Measurements from ENCODE around the gene ZNF808.
"Not testable (repeated sequence)": the region's sequence is repeated elsewhere in the genome, so short reads cannot be mapped to it uniquely, and the experiment has no call there.

The ZNF808 gene

GRCh38 chr19:52527134-52527955, at the start of gene ZNF808:
Gene ZNF808, plus strand, starts transcription at chr19:52527668. Its CDS starts 15,617 bp downstream, at chr19:52543285.
- peak; percentile 97 for DNase-seq

GRCh38 chr19:52484111-52484743, 43.2 kb upstream of the ZNF808 start:
- peak; percentile 88 for DNase-seq

DNA sequence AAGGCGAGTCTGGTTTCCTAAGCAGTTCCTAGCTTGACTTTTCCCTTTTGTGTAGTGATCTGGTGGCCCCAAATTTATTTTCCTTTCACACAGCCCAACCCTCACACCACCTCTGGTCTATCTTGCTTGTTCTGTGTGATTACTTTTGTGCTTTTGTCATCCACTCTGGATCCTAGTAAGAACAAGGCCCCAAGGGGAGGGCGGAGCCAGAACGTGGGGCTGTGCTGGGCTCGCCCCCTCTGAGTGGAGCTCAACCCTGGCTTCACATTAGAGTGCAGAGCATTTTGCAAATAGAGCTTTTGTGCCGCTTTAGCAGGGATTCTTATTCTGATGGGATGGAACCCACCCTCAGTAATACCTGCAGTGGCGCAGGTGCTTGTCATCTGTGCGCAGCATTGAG, 42.4 kb upstream of the ZNF808 start:
- DNase-seq: not testable (repeated sequence)

DNA sequence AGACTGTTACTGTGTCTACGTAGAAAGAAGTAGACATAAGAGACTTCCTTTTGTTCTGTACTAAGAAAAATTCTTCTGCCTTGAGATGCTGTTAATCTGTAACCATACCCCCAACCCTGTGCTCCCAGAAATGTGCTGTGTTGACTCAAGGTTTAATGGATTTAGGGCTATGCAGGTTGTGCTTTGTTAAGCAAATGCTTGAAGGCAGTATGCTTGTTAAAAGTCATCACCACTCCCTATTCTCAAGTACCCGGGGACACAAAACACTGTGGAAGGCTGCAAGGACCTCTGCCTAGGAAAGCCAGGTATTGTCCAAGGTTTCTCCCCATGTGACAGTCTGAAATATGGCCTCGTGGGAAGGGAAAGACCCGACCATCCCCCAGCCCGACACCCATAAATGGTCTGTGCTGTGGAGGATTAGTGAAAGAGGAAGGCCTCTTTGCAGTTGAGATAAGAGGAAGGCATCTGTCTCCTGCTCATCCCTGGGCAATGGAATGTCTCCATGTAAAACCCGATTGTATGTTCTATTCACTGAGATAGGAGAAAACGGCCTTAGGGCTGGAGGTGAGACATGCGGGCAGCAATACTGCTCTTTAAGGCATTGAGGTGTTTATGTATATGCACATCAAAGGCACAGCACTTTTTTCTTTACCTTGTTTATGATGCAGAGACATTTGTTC, 41.8 kb upstream of the ZNF808 start:
- peak; percentile 71 for DNase-seq

DNA sequence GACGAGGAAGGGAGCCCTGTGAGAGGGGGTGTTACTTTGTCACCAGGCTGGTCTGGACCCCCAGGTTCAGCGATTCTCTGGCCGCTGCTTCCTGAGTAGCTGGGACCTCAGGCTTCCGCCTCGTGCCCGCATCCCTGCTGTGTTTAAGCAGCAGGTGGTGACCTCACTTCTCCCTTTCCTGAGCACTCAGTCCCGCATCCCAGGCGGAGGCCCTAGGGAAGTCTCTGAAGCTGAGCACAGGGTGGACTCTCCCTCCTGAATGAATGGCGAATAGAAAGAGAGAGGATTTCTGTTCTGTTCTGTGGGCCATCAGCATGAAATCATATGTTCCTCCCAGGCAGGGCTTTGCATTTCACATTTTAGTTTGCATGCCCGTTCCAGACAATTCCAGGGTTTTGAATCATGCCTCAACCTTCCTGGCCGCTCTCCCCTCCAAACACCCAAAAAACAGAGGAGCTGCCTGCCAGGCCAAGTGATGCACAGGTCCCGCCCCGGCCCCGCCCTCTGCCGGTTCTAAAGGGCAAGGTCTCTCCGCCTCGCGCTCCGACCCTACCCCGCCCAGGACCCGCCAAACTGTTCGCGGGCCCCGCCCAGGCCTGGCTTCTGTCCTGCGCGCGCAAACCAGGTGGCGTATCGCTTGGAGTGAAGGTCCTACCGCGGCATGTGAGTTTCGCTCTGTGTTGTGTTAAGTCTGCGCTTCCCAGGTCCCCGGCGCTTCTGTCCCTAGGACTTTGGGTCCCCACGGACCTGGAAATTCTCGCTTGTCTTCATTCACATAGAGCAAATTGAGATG, 35.1 kb upstream of the ZNF808 start:
- DNase-seq: no peak

DNA sequence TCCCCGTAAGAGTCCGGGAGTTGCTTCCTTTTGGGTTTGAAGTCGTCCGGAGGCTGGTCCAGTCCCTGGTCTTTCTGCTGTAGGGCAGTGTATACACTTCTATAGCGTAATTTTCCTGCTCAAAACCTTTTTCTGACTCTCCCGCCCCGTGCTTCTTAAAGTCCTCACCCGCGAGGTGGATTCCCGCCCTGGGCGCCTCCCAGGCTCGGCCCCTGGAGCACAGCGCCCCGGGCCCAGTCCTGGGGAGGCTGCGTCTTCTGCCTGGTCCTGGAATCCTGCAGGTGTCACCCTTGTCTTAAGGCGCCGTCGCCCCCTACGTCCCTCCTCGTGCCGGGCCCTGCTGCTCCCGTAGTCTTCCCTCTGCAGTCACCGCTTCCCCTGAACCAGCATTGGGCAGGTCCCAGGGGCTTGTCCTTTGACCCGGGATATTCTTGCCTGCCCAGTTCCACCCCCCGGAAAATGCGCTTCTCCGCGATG, 34.4 kb upstream of the ZNF808 start:
- no peak for DNase-seq

GRCh38 chr19:52494518-52494917, 33.0 kb upstream of the ZNF808 start:
- no peak for DNase-seq

GRCh38 chr19:52498571-52498970, 28.9 kb upstream of the ZNF808 start:
- no peak for DNase-seq

DNA sequence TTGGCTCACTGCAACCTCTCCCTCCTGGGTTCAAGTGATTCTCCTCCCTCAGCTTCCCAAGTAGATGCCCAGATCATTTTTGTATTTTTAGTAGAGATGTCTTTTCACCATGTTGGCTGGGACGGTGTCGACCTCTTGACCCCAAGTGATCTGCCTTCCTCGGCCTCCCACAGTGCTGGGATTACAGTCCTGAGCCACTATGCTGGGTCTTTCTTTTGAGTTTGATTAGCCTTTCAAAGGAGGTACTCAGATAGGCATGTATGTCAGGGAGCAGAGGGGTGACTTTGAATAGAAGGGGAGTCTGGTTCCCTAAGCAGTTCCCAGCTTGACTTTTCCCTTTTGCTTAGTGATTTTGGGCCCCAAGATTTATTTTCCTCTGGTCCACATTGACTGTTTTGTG, 27.0 kb upstream of the ZNF808 start:
- DNase-seq: not testable (repeated sequence)

- not testable (repeated sequence) for DNase-seq
Observed at GRCh38 chr19:52500991-52501390, 26.5 kb upstream of the ZNF808 start.

GRCh38 chr19:52507266-52507665, 20.2 kb upstream of the ZNF808 start:
- no peak for DNase-seq

DNA sequence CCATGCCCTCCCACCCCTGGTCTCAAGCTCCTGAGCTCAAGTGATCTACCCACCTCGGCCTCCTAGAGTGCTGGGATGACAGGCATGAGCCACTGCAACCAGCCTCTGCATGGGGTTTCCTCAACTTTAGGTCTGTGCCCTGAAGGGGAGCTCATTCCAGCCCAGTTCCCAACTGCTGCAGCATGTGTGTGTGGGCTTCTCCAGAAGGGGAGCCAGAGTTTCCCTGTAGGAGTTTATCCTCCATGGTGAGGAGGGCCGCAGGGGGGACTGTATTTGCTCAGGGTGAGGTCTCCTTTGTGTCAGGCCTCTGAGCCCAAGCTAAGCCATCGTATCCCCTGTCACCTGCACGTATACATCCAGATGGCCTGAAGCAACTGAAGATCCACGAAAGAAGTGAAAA, 11.3 kb upstream of the ZNF808 start:
- no peak for DNase-seq

DNA sequence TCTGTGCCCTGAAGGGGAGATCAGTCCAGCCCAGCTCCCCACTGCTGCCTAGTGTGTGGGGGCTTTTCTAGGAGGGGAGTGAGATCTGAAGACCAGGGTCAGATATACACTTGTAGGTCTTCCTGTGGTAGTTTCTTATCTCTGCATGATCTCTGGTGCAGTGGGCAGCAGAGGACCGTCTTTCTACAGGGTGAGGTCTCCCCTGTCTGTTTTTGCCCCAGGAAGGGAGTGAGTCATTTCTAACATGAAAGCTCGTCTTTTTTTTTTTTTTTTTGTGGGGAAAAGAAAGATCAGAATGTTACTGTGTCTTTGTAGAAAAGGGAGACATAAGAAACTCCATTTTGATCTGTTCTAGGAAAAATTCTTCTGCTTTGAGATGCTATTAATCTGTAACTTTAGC, 8.8 kb upstream of the ZNF808 start:
- no peak for DNase-seq

GRCh38 chr19:52519175-52519574, 8.3 kb upstream of the ZNF808 start:
- not testable (repeated sequence) for DNase-seq

- DNase-seq: peak; percentile 10
Observed at GRCh38 chr19:52520013-52520412, 7.5 kb upstream of the ZNF808 start.

DNA sequence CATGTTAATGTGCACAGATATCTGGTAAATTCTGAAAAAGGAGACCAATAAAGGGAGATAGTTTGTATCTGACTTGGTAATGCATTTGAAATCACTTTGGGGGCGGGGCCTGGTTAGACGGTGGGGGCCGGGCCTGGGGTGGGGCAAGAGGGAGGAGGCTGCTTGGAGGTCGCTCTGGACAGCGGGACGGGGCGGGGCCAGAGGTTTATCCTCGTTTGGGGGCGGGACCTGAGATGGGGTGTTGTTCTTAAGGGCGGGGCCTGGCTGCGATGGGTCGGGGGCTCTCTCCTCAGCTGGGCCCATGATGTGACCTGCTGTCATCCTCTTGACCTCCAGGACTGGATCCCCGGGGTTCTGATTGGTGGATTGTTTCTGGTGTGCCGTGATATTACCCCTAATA, 4.9 kb upstream of the ZNF808 start:
- no peak for DNase-seq

- no peak for DNase-seq
Observed at GRCh38 chr19:52524086-52524485, 3.4 kb upstream of the ZNF808 start.

- DNase-seq: no peak
Observed at GRCh38 chr19:52527956-52528351, 486 bp downstream of the ZNF808 start.

DNA sequence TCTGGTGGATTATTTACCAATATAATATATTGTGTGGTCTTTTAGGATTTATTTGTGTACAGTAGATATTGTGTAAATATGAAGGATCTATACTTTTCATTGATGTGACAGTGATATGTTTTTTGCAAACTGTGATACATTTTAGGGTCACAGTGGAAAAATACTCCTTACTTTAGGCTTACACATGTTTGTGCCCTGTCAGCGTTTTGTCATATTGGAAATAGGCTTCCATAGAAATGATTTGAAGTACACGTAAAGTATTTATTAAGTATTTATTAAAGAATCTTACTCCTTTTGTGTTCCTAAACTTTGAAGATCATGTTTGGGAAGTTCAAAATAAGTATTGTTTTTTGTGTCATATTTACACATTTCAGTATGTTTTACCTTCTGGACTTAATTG, 5.0 kb downstream of the ZNF808 start:
- DNase-seq: no peak

- no peak for DNase-seq
Observed at GRCh38 chr19:52533901-52534300, 6.4 kb downstream of the ZNF808 start.

DNA sequence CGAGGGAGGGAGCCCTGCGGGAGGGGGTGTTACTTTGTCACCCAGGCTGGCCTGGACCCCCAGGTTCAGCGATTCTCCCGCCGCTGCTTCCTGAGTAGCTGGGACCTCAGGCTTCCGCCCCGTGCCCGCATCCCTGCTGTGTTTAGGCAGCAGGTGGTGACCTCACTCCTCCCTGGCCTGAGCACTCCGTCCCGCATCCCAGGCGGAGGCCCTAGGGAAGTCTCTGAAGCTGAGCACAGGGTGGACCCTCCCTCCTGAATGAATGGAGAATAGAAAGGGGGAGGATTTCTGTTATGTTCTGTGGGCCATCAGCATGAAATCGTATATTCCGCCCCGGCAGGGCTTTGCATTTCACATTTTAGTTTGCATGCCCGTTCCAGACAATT, 7.9 kb downstream of the ZNF808 start:
- DNase-seq: not testable (repeated sequence)

DNA sequence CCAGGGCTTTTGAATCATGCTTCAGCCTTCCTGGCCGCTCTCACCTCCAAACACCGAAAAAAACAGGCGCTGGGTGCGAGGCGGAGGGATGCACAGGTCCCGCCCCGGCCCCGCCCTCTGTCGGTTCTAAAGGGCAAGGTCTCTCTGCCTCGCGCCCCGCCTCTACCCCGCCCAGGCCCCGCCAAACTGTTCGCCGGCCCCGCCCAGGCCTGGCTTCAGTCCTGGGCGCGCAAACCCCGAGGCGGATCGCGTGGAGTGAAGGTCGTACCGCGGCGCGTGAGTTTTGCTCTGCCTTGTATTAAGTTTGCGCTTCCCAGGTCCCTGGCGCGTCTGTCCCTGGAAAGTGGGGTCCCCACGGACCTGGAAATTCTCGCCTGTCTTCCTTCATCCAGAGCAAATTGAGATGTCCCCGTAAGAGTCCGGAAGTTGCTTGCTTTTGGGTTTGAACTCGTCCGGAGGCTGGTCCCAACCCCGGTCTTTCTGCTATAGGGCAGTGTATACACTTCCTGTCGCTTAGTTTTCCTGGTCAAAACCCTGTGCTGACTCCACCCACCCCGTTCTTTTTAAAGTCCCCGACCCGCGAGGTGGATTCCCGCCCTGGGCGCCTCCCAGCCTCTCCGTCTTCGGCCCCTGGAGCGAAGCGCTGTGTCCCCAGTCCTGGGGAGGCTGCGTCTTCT, 8.4 kb downstream of the ZNF808 start:
- peak; percentile 96 for DNase-seq

Measured in OCI-M1 (cell line).